CD4-positive, CD25-positive, alpha-beta regulatory T cell (primary cell): ENCODE data around the gene LBHD2. TPM values are rescaled to one million over a fixed set of nuclear protein-coding genes. Genes with fewer than 3 reads are reported as not detected.
A peak's percentile ranks its signal among the peaks of the same experiment; 100 is the strongest.

Experiments used
- ATAC-seq, 2 donors: fragments of 150-1000 bp; cut with Tn5 transposase; one replicate each; pipeline ENCODE4 v1.10.0; 2021; ENCODE audit warnings: low read depth in 2 of 2, moderate number of reproducible peaks in 2 of 2, moderate library complexity in 1 of 2
- DNase-seq, 3 donors: peaks; one replicate each; pipeline versions ENCODE4 v3.0.0 to v3.0.0-alpha.2; 2012 to 2022; ENCODE audit warnings: mixed read lengths in 1 of 3
- H3K27ac ChIP-seq: one replicate; pipeline ENCODE4 v1.7.0; 2013; ENCODE audit warnings: mild to moderate bottlenecking, low read length; ENCODE audit not compliant: insufficient read depth, poor library complexity, severe bottlenecking
- H3K27me3 ChIP-seq: one replicate; pipeline ENCODE4 v1.7.0; 2013; ENCODE audit warnings: low read length; ENCODE audit not compliant: control insufficient read depth, insufficient read depth
- H3K36me3 ChIP-seq: one replicate; pipeline ENCODE4 v1.7.0; 2013; ENCODE audit warnings: mild to moderate bottlenecking, low read length, moderate library complexity; ENCODE audit not compliant: control insufficient read depth, insufficient read depth
- H3K4me1 ChIP-seq: 2 replicates; pipeline ENCODE4 v1.7.0; 2013; ENCODE audit warnings: mild to moderate bottlenecking, low read length; ENCODE audit not compliant: insufficient read depth, control insufficient read depth, poor library complexity, severe bottlenecking
- H3K4me3 ChIP-seq: one replicate; pipeline ENCODE4 v1.7.0; 2013; ENCODE audit warnings: low read depth, mild to moderate bottlenecking, low read length, moderate library complexity
- H3K9me3 ChIP-seq, 2 experiments: 1 replicate in 1 of 2; 2 replicates in 1 of 2; pipeline ENCODE4 v1.7.0; 2013; ENCODE audit warnings: low read length in 2 of 2, mild to moderate bottlenecking in 1 of 2, moderate library complexity in 1 of 2; ENCODE audit not compliant: control insufficient read depth in 2 of 2
- H3K27ac Mint-ChIP-seq, 3 donors: one replicate each; pipeline ENCODE4 v1.8.0; 2020 to 2022; ENCODE audit warnings: mild to moderate bottlenecking in 3 of 3, mixed read lengths in 3 of 3, moderate library complexity in 2 of 3
- H3K27me3 Mint-ChIP-seq: one replicate; pipeline ENCODE4 v1.8.0; 2022; ENCODE audit warnings: mild to moderate bottlenecking, mixed read lengths
- H3K36me3 Mint-ChIP-seq: one replicate; pipeline ENCODE4 v1.8.0; 2020; ENCODE audit warnings: mixed read lengths
- H3K4me1 Mint-ChIP-seq, 4 donors: one replicate each; pipeline ENCODE4 v1.8.0; 2020 to 2022; ENCODE audit warnings: mixed read lengths in 4 of 4, mild to moderate bottlenecking in 1 of 4
- H3K4me3 Mint-ChIP-seq, 4 donors: one replicate each; pipeline ENCODE4 v1.8.0; 2020 to 2022; ENCODE audit warnings: mild to moderate bottlenecking in 4 of 4, mixed read lengths in 4 of 4, moderate library complexity in 3 of 4
- H3K9me3 Mint-ChIP-seq, 7 donors: one replicate each; pipeline ENCODE4 v1.8.0; 2020 to 2022; ENCODE audit warnings: mixed read lengths in 7 of 7, mild to moderate bottlenecking in 3 of 7, moderate library complexity in 2 of 7
- polyA plus RNA-seq, 4 donors: library from polyadenylated mRNA; unstranded; fragments of 300-500 nt; fragmentation: Illumina TruSeq; gene quantifications; one replicate each; pipeline ENCODE4 v1.2.3, GENCODE V29; 2021
- total RNA-seq: library from RNA; stranded (reverse); gene quantifications from one replicate; pipeline ENCODE4 v1.2.3, GENCODE V29; 2022

The LBHD2 gene
- total and polyA plus RNA-seq, 5 donors from 2014 or later, result not detected

- H3K4me3 Mint-ChIP-seq, result peak overlapping the region; percentile 76 to 91 (median 83)
- H3K27me3 Mint-ChIP-seq, result peaks cover 6% of the 10 kb centered on the region
- peak overlapping the region in 1 of 3 donors; percentile 28 for H3K27ac Mint-ChIP-seq
- H3K4me1 ChIP-seq, result peaks cover 4% of the 10 kb centered on the region
- H3K27ac ChIP-seq, result no peak overlapping the region
- H3K9me3 ChIP-seq, result no peaks in the 10 kb centered on the region
- H3K36me3 ChIP-seq, result no peaks in the 10 kb centered on the region
- peaks cover 6% of the 10 kb centered on the region for H3K27me3 ChIP-seq
- no peak overlapping the region for H3K4me3 ChIP-seq
- H3K9me3 Mint-ChIP-seq, result peaks cover 0 to 2% (median 0%) of the 10 kb centered on the region in 7 donors
- no peaks in the 10 kb centered on the region for H3K36me3 Mint-ChIP-seq
- ATAC-seq, result no peak
- DNase-seq, result no peak
- H3K4me1 Mint-ChIP-seq, result peaks cover 7 to 23% (median 14%) of the 10 kb centered on the region in 4 donors
Observed at GRCh38 chr14:103055695-103056094, 28.3 kb upstream of the LBHD2 start.

DNA sequence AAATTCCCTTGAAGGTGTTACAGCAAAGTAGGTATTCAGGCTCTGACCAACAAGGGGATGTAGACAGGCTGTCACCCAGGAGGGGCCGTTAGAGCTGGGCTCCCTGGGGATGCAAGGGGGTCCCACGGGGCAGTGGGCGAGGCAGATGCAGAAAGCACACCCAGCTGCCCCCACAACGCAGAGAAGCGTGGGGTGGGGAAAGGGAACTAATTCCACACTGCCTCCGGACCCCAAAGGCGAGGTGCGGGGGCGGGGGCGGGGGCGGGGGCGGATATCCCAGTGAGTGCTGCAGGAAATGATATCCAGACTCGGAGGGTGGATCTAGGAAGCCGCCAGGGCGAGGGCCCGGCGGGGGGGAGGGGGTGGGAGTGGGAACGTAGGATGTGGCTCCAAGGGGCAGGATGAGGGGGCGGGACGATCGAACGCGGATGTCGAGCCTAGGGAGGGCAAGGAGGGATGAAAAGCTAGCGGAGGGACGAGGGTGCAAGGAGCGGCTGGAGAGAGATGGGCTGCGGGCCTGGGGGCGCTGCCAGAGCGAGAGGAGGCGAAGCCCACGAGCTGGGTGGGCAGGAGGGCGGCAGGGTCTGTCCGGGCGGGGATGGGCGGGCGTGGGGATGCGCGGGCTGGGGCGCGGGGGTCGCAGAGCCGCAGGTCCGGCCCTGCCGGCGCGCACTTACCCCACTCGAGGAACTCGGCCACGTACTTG, 27.5 kb upstream of the LBHD2 start:
- DNase-seq, result no peak
- Histone ChIP-seq H3K36me3 (no peaks in the 10 kb centered on the region), H3K9me3 (no peaks in the 10 kb centered on the region), H3K27ac (no peak overlapping the region), H3K4me1 (peaks cover 4% of the 10 kb centered on the region), H3K27me3 (peaks cover 6% of the 10 kb centered on the region), H3K4me3 (no peak overlapping the region)
- no peak for ATAC-seq
- peaks cover 0 to 2% (median 0%) of the 10 kb centered on the region in 7 donors for H3K9me3 Mint-ChIP-seq
- H3K27me3 Mint-ChIP-seq, result peaks cover 6% of the 10 kb centered on the region
- peaks cover 7 to 23% (median 14%) of the 10 kb centered on the region in 4 donors for H3K4me1 Mint-ChIP-seq
- H3K4me3 Mint-ChIP-seq, result peak overlapping the region; percentile 76 to 91 (median 84)
- H3K27ac Mint-ChIP-seq, result no peak overlapping the region
- H3K36me3 Mint-ChIP-seq, result no peaks in the 10 kb centered on the region

GRCh38 chr14:103057028-103057371, 27.0 kb upstream of the LBHD2 start:
- peaks cover 7 to 23% (median 14%) of the 10 kb centered on the region in 4 donors for H3K4me1 Mint-ChIP-seq
- DNase-seq (no peak), ATAC-seq (no peak)
- no peak overlapping the region for H3K4me3 Mint-ChIP-seq
- H3K27ac ChIP-seq, result no peak overlapping the region
- no peak overlapping the region for H3K27ac Mint-ChIP-seq
- no peak overlapping the region for H3K4me3 ChIP-seq
- no peaks in the 10 kb centered on the region for H3K36me3 ChIP-seq
- H3K9me3 Mint-ChIP-seq, result peaks cover 0 to 2% (median 0%) of the 10 kb centered on the region in 7 donors
- no peaks in the 10 kb centered on the region for H3K9me3 ChIP-seq
- H3K27me3 ChIP-seq, result peaks cover 6% of the 10 kb centered on the region
- H3K27me3 Mint-ChIP-seq, result peaks cover 6% of the 10 kb centered on the region
- H3K36me3 Mint-ChIP-seq, result no peaks in the 10 kb centered on the region
- peaks cover 4% of the 10 kb centered on the region for H3K4me1 ChIP-seq

- Mint-ChIP-seq H3K9me3 (peaks cover 0 to 2% (median 0%) of the 10 kb centered on the region in 7 donors), H3K36me3 (no peaks in the 10 kb centered on the region), H3K4me1 (peaks cover 7 to 23% (median 14%) of the 10 kb centered on the region in 4 donors), H3K27ac (no peak within 1 kb of the TSS), H3K27me3 (peaks cover 6% of the 10 kb centered on the region), H3K4me3 (peak within 1 kb of the TSS; percentile 70 to 91 (median 84))
- Histone ChIP-seq H3K4me3 (no peak within 1 kb of the TSS), H3K9me3 (no peaks in the 10 kb centered on the region), H3K36me3 (no peaks in the 10 kb centered on the region), H3K27ac (no peak within 1 kb of the TSS), H3K4me1 (peaks cover 4% of the 10 kb centered on the region), H3K27me3 (peaks cover 6% of the 10 kb centered on the region)
- DNase-seq (peak; percentile 46 to 61 (median 47)), ATAC-seq (peak; percentile 80 to 86)
Observed at GRCh38 chr14:103057372-103058163, 26.4 kb upstream of the LBHD2 start, which contains the start of gene CDC42BPB. Gene CDC42BPB (minus strand): TSS chr14:103057549. CDS start chr14:103057173, 376 bp downstream.

DNA sequence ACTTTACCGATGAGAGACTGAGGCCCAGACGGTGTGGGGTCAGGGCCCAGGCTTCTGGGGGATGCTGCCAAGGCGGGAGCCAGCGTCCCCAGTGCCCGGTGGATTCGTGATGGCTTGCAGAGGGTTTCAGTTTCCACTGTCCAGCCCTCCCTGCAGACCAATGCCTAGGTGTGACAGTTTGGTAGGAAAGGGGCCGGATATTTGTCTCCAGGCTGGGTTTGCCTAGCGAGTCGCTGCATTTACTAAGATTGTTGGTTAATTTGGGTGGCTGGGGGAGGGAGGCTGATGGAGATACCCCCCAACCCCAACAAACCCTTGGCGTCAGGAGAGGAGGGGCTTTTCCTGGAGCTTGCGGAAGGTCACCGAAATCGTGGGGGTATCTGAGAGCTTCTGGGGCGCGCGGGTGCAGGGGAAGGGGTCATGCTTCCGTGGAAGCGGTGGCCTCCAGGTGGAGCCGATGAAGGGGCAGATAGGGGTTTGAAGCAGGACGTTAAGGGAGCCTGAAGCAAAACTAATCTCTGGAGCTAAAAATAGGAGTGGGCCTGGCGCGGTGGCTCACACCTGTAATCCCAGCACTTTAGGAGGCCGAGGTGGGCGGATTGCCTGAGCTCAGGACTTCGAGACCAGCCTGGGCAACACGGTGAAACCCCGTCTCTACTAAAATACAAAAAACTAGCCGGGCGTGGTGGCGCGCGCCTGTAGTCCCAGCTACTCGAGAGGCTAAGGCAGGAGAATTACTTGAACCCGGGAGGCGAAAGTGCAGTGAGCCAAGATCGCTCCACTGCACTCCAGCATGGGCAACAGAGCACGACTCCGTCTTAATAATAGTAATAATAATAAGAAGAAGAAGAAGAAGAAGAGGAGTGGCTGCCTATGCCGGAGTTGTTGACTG, 25.6 kb upstream of the LBHD2 start:
- Histone ChIP-seq H3K4me3 (no peak overlapping the region), H3K36me3 (no peaks in the 10 kb centered on the region), H3K9me3 (no peaks in the 10 kb centered on the region), H3K4me1 (peaks cover 4% of the 10 kb centered on the region), H3K27ac (no peak overlapping the region), H3K27me3 (peaks cover 6% of the 10 kb centered on the region)
- no peak for ATAC-seq
- DNase-seq, result no peak
- peaks cover 11% of the 10 kb centered on the region for H3K27me3 Mint-ChIP-seq
- H3K27ac Mint-ChIP-seq, result no peak overlapping the region
- peaks cover 7 to 23% (median 14%) of the 10 kb centered on the region in 4 donors for H3K4me1 Mint-ChIP-seq
- H3K9me3 Mint-ChIP-seq, result peaks cover 0 to 2% (median 0%) of the 10 kb centered on the region in 7 donors
- H3K4me3 Mint-ChIP-seq, result peak overlapping the region; percentile 59 to 70 (median 66)
- no peaks in the 10 kb centered on the region for H3K36me3 Mint-ChIP-seq

DNA sequence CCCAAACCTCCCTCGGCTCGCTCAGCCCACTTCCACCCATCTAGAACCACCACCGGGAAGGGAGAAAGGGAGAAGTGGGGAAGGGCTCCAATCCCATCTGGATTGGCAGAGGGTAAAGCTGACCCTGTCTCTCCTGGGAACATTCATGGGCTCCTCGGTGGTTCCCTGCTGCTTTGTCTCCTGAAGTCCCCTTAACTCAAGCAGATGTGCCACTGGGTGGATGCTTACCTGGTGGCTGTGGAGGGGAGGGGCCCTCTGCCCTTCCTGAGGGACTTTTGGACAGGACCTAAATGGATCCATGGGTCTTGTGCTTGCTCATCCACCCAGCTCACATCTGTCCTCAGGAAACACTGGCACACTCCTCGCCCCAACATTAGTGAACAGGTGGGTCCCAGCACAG, 24.5 kb upstream of the LBHD2 start:
- no peak for DNase-seq
- H3K9me3 ChIP-seq, result no peaks in the 10 kb centered on the region
- Mint-ChIP-seq H3K9me3 (peaks cover 0 to 2% (median 0%) of the 10 kb centered on the region in 7 donors), H3K4me3 (peak overlapping the region; percentile 5 to 81 (median 24)), H3K4me1 (peaks cover 7 to 23% (median 14%) of the 10 kb centered on the region in 4 donors), H3K36me3 (no peaks in the 10 kb centered on the region), H3K27ac (no peak overlapping the region), H3K27me3 (peaks cover 11% of the 10 kb centered on the region)
- H3K27me3 ChIP-seq, result peaks cover 6% of the 10 kb centered on the region
- ATAC-seq, result no peak
- no peak overlapping the region for H3K4me3 ChIP-seq
- peaks cover 4% of the 10 kb centered on the region for H3K4me1 ChIP-seq
- H3K36me3 ChIP-seq, result no peaks in the 10 kb centered on the region
- no peak overlapping the region for H3K27ac ChIP-seq

DNA sequence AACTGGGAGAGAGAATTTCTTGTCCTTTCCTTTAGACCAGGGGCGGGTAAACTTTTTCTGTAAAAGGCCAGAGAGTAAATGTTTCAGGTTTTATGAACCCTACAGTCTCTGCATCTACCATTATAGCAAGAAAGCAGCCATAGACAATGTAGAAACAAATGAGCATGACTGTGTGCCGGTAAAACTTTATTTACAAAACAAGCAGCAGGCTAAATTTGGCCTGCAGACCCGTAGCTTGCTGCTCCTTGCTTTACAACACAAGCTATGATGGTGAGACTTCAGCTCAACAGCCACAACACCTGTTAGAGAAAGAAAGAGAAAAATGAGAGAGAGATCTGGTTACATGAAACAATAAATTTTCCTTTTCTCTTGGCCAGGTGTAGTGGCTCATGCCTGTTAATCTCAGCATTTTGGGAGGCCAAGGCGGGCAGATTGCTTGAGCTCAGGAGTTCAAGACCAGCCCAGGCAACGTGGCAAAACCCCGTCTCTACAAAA, 22.5 kb upstream of the LBHD2 start:
- ATAC-seq, result no peak
- DNase-seq, result no peak
- peaks cover 0 to 9% (median 5%) of the 10 kb centered on the region in 4 donors for H3K4me1 Mint-ChIP-seq
- no peaks in the 10 kb centered on the region for H3K36me3 Mint-ChIP-seq
- no peaks in the 10 kb centered on the region for H3K36me3 ChIP-seq
- H3K9me3 ChIP-seq, result no peaks in the 10 kb centered on the region
- H3K9me3 Mint-ChIP-seq, result peaks cover 0 to 2% (median 0%) of the 10 kb centered on the region in 7 donors
- H3K27ac ChIP-seq, result no peak overlapping the region
- H3K27me3 ChIP-seq, result peaks cover 4% of the 10 kb centered on the region
- no peak overlapping the region for H3K4me3 ChIP-seq
- peaks cover 4% of the 10 kb centered on the region for H3K4me1 ChIP-seq
- peaks cover 5% of the 10 kb centered on the region for H3K27me3 Mint-ChIP-seq
- no peak overlapping the region for H3K27ac Mint-ChIP-seq
- no peak overlapping the region for H3K4me3 Mint-ChIP-seq
